Bronchial epithelial cell (primary cell): ENCODE data around the gene FNDC3A. TPM values are rescaled to one million over a fixed set of nuclear protein-coding genes. Genes with fewer than 3 reads are reported as not detected.

Source experiments
- DNase-seq: peaks from one replicate; pipeline ENCODE4 v3.0.0-alpha.2; 2010; ENCODE audit warnings: low read depth
- FAIRE-seq: peaks from 2 replicates; lab custom pipeline; 2011; peaks lifted over from hg19 to GRCh38; lab: Jason Lieb, UNC
- H3K27me3 ChIP-seq: 2 replicates; pipeline ENCODE4 v1.5.1; 2011; ENCODE audit warnings: low read length; ENCODE audit not compliant: control insufficient read depth, insufficient read depth
- H3K36me3 ChIP-seq: 2 replicates; pipeline ENCODE4 v1.5.1; 2011; ENCODE audit warnings: low read length; ENCODE audit not compliant: control insufficient read depth, insufficient read depth
- H3K4me3 ChIP-seq: 2 replicates; pipeline ENCODE4 v1.5.1; 2011; ENCODE audit warnings: mild to moderate bottlenecking, low read depth, low read length, control low read depth
- CTCF ChIP-seq: IDR thresholded peaks from 2 replicates; pipeline ENCODE4 v1.5.1; 2011; ENCODE audit warnings: mild to moderate bottlenecking, moderate library complexity, low read length, control low read depth, inconsistent platforms; ENCODE audit not compliant: insufficient read depth, severe bottlenecking
- total RNA-seq: library from RNA; depleted of rRNA; stranded (reverse); fragments of >200 nt; gene quantifications from 2 replicates; pipeline ENCODE4 v1.2.1, GENCODE V29; 2014

FNDC3A gene
- total RNA-seq, 1 donor from 2014 or later: 24.0 TPM

GRCh38 chr13:49220036-49220855, 244.5 kb downstream of the FNDC3A start, which contains the start of gene MLNR:
MLNR (plus strand) TSS chr13:49220338; CDS start chr13:49220338, 0 bp downstream.
- TF ChIP-seq CTCF: peak; percentile 6
- peaks cover 35% of the 10 kb centered on the region for H3K27me3 ChIP-seq
- DNase-seq (no peak), FAIRE-seq (no peak)
- H3K4me3 ChIP-seq: peak within 1 kb of the TSS; percentile 11
- H3K36me3 ChIP-seq: no peaks in the 10 kb centered on the region

- peaks cover 35% of the 10 kb centered on the region for H3K27me3 ChIP-seq
- TF ChIP-seq CTCF: no peak
- no peak for DNase-seq
- no peak overlapping the region for H3K4me3 ChIP-seq
- FAIRE-seq: no peak
- no peaks in the 10 kb centered on the region for H3K36me3 ChIP-seq
Measured at GRCh38 chr13:49220856-49221589, 245.3 kb downstream of the FNDC3A start.

- FAIRE-seq (no peak), DNase-seq (no peak)
- H3K27me3 ChIP-seq: peaks cover 35% of the 10 kb centered on the region
- H3K36me3 ChIP-seq: no peaks in the 10 kb centered on the region
- no peak overlapping the region for H3K4me3 ChIP-seq
- no peak for TF ChIP-seq CTCF
Measured at GRCh38 chr13:49221590-49221965, 245.9 kb downstream of the FNDC3A start.

- DNase-seq (peak; percentile 37), FAIRE-seq (no peak)
- Histone ChIP-seq H3K36me3 (no peaks in the 10 kb centered on the region), H3K27me3 (peaks cover 20% of the 10 kb centered on the region), H3K4me3 (no peak overlapping the region)
- TF ChIP-seq CTCF: no peak
Measured at GRCh38 chr13:49225223-49226042, 249.7 kb downstream of the FNDC3A start.

- FAIRE-seq (no peak), DNase-seq (no peak)
- no peak overlapping the region for H3K4me3 ChIP-seq
- peaks cover 12% of the 10 kb centered on the region for H3K27me3 ChIP-seq
- TF ChIP-seq CTCF: no peak
- no peaks in the 10 kb centered on the region for H3K36me3 ChIP-seq
Measured at GRCh38 chr13:49226613-49227012, 250.9 kb downstream of the FNDC3A start.
